HepG2 (cell line): ENCODE data around the gene HSPA1B. TPM values are rescaled to one million over a fixed set of nuclear protein-coding genes. Genes with fewer than 3 reads are reported as not detected.

ENCODE experiments used
- FLYWCH1 ChIP-seq: sonication (generic); formaldehyde crosslinking; IDR thresholded peaks from 2 replicates; pipeline ENCODE4 v1.8.1; 2023; ENCODE audit warnings: mild to moderate bottlenecking, missing genetic modification reagents
- GATA4 ChIP-seq: sonication (generic); IDR thresholded peaks from 2 replicates; pipeline ENCODE4 v1.6.1; 2016; ENCODE audit warnings: antibody characterized with exemption, low read depth, borderline replicate concordance
- HNF4G ChIP-seq, 2 experiments: sonication (generic) in 1 of 2; formaldehyde crosslinking in 1 of 2; IDR thresholded peaks; 2 replicates each; pipeline versions ENCODE4 v1.4.0 to v1.6.1; 2011 to 2020; ENCODE audit warnings: borderline replicate concordance in 2 of 2, low read depth in 2 of 2, mild to moderate bottlenecking in 2 of 2, low read length in 1 of 2, missing genetic modification reagents in 1 of 2, moderate library complexity in 1 of 2
- PITX1 ChIP-seq: sonication (generic); formaldehyde crosslinking; IDR thresholded peaks from 2 replicates; pipeline ENCODE4 v1.5.1; 2020; ENCODE audit warnings: mild to moderate bottlenecking, missing genetic modification reagents
- PRMT3 ChIP-seq: sonication (generic); formaldehyde crosslinking; IDR thresholded peaks from 2 replicates; pipeline ENCODE4 v1.8.1; 2022; ENCODE audit warnings: low read depth, mild to moderate bottlenecking, moderate library complexity, missing genetic modification reagents, borderline replicate concordance
- SP2 ChIP-seq: sonication (generic); formaldehyde crosslinking; IDR thresholded peaks from 2 replicates; pipeline ENCODE4 v1.5.1; 2020; ENCODE audit warnings: mild to moderate bottlenecking, missing genetic modification reagents
- ZFP82 ChIP-seq: sonication (generic); formaldehyde crosslinking; IDR thresholded peaks from 2 replicates; pipeline ENCODE4 v1.5.1; 2020; ENCODE audit warnings: mild to moderate bottlenecking, missing genetic modification reagents, borderline replicate concordance
- ZHX2 ChIP-seq, 2 experiments: sonication (generic) in 1 of 2; formaldehyde crosslinking in 1 of 2; IDR thresholded peaks; 2 replicates each; pipeline versions ENCODE4 v1.6.1 to v1.9.0; 2014 to 2022; ENCODE audit warnings: antibody characterized with exemption in 1 of 2, borderline replicate concordance in 1 of 2, inconsistent platforms in 1 of 2, low read depth in 1 of 2, missing genetic modification reagents in 1 of 2
- ZNF224 ChIP-seq: sonication (generic); formaldehyde crosslinking; IDR thresholded peaks from 2 replicates; pipeline ENCODE4 v1.5.0; 2020; ENCODE audit warnings: mild to moderate bottlenecking, missing genetic modification reagents
- ZNF260 ChIP-seq: sonication (generic); formaldehyde crosslinking; IDR thresholded peaks from 2 replicates; pipeline ENCODE4 v1.4.0; 2020; ENCODE audit warnings: missing genetic modification reagents, low read depth, mild to moderate bottlenecking, borderline replicate concordance
- ZNF263 ChIP-seq: sonication (generic); formaldehyde crosslinking; IDR thresholded peaks from 2 replicates; pipeline ENCODE4 v1.4.0; 2020; ENCODE audit warnings: missing genetic modification reagents
- ZNF446 ChIP-seq: sonication (generic); formaldehyde crosslinking; IDR thresholded peaks from 2 replicates; pipeline ENCODE4 v1.5.0; 2020; ENCODE audit warnings: mild to moderate bottlenecking, missing genetic modification reagents
- ZNF503 ChIP-seq: sonication (generic); formaldehyde crosslinking; IDR thresholded peaks from 2 replicates; pipeline ENCODE4 v1.4.0; 2020; ENCODE audit warnings: missing genetic modification reagents
- ZNF691 ChIP-seq: sonication (generic); formaldehyde crosslinking; IDR thresholded peaks from 2 replicates; pipeline ENCODE4 v1.4.0; 2020; ENCODE audit warnings: missing genetic modification reagents, low read depth, mild to moderate bottlenecking, borderline replicate concordance
- ZNF746 ChIP-seq: sonication (generic); formaldehyde crosslinking; IDR thresholded peaks from 2 replicates; pipeline ENCODE4 v1.8.0; 2022; ENCODE audit warnings: mild to moderate bottlenecking, missing genetic modification reagents
- polyA plus RNA-seq, 8 experiments: library from polyadenylated mRNA; depleted of rRNA in 3 of 8; stranded (reverse) in 7 of 8; unstranded in 1 of 8; fragments of >200 nt; fragmentation: Illumina TruSeq in 4 of 8; extraction: Trizol in 4 of 8; gene quantifications; 2 replicates each; pipeline versions ENCODE4 v1.2.1 to v1.2.3, GENCODE V29; 2011 to 2016; ENCODE audit warnings: low read depth in 4 of 8, missing spikeins in 1 of 8, mixed read lengths in 1 of 8; ENCODE audit not compliant: insufficient read depth in 1 of 8
- total RNA-seq, 5 experiments: library from RNA; depleted of rRNA; stranded (reverse); fragments of >200 nt; fragmentation: Illumina TruSeq; extraction: Trizol; gene quantifications; 2 replicates each; pipeline ENCODE4 v1.2.3, GENCODE V29; 2016; ENCODE audit warnings: low read depth in 1 of 5
- TF ChIP-seq, protein P1 (sequence below): sonication (generic); formaldehyde crosslinking; IDR thresholded peaks from 2 replicates; pipeline ENCODE4 v1.4.0; 2020; ENCODE audit warnings: missing genetic modification reagents, mild to moderate bottlenecking, borderline replicate concordance

HSPA1B gene
- total and polyA plus RNA-seq, 2 of the 13 experiments (the other 11 are each of a cell fraction or from before 2014, with no cell fraction given), result 26.0 to 186 TPM

DNA sequence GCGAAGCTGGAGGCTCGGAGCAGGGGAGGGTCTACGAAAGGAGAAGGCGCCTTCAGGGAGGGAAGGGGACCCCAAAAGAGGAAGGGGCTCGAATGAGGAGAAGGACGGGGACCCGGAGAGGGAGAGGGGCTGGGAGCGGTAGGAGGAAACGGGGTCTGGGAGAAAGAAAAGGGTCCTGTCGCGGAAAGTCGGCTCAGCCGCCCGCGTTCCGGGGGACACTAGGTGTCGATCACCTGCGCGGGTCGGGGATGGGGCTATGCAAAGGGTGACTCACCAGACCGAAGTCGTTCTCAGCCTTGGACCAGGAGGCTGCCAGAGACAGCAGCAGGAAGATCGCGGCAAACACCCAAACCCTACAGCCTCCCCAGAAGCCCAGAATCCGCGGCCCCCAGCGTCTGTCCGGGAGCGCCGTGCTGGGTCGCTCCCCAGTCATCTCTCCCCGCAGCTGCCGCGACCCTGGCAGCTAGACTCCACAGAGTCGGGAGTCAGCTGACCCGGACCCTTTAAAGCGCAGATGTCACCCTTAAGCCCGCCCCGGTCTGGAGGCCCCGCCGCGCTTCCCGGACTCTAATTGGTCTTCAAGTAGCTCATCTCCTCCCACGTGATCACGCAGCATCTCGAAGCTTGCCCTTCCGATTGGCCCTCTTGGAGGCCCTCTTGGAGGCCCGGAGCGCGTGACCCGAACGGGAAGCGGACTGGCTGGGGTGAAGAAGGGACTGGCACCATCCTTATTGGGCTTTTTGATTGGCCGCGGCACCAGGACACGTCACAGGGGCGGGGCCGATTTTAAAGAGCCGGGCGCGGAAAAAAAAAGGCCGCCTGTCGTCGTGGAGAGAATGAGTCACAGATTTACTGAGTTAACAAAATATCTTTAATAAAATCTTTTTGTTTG lies 35.1 kb downstream of the HSPA1B start, which contains the start of gene NEU1 (continued):
- TF ChIP-seq ZHX2 (IDR thresholded peaks at IDR 0.05; ENCODE audit: low read depth) (0 out of 2 replicates have a peak, but pooled peaks have one; percentile 16), ZHX2 (CRISPR knock-in tag; IDR thresholded peaks at IDR 0.05; ENCODE audit: borderline replicate concordance) (peak; percentile 63; the same call in 1 of the 2 replicates), SP2 (CRISPR knock-in tag) (peak; percentile 92), ZNF446 (CRISPR knock-in tag) (no peak), ZNF260 (CRISPR knock-in tag) (no peak), ZFP82 (CRISPR knock-in tag) (peak; percentile 89), ZNF746 (CRISPR knock-in tag) (no peak; the same call in 1 of the 2 replicates), FLYWCH1 (CRISPR knock-in tag) (no peak), GATA4 (peak; percentile 96), PRMT3 (CRISPR knock-in tag) (no peak), PITX1 (CRISPR knock-in tag) (peak; percentile 82), ZNF263 (CRISPR knock-in tag) (0 out of 2 replicates have a peak, but pooled peaks have one; percentile 41), ZNF224 (CRISPR knock-in tag) (peak; percentile 86), ZNF503 (CRISPR knock-in tag) (peak; percentile 86), ZNF691 (CRISPR knock-in tag) (peak; percentile 89), HNF4G (IDR thresholded peaks at IDR 0.05; ENCODE audit: borderline replicate concordance, low read depth, low read length) (peak; percentile 48; the same call in 1 of the 2 replicates), HNF4G (CRISPR knock-in tag; IDR thresholded peaks at IDR 0.05; ENCODE audit: borderline replicate concordance, low read depth) (peak; percentile 63; the same call in 1 of the 2 replicates)
- TF ChIP-seq, protein P1, sequence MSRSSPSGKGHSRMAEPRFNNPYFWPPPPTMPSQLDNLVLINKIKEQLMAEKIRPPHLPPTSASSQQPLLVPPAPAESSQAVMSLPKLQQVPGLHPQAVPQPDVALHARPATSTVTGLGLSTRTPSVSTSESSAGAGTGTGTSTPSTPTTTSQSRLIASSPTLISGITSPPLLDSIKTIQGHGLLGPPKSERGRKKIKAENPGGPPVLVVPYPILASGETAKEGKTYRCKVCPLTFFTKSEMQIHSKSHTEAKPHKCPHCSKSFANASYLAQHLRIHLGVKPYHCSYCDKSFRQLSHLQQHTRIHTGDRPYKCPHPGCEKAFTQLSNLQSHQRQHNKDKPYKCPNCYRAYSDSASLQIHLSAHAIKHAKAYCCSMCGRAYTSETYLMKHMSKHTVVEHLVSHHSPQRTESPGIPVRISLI (CRISPR knock-in tag), result no peak; the same call in 1 of the 2 replicates
